HG03565 (cell line): ENCODE results near the gene KCNQ1OT1.

Experiments used
- ATAC-seq: cut with Tn5 transposase; IDR thresholded peaks from one replicate; pipeline ENCODE4 v1.9.1; 2021; ENCODE audit warnings: mild to moderate bottlenecking, moderate library complexity; ENCODE audit not compliant: unreplicated experiment

The KCNQ1OT1 gene

DNA sequence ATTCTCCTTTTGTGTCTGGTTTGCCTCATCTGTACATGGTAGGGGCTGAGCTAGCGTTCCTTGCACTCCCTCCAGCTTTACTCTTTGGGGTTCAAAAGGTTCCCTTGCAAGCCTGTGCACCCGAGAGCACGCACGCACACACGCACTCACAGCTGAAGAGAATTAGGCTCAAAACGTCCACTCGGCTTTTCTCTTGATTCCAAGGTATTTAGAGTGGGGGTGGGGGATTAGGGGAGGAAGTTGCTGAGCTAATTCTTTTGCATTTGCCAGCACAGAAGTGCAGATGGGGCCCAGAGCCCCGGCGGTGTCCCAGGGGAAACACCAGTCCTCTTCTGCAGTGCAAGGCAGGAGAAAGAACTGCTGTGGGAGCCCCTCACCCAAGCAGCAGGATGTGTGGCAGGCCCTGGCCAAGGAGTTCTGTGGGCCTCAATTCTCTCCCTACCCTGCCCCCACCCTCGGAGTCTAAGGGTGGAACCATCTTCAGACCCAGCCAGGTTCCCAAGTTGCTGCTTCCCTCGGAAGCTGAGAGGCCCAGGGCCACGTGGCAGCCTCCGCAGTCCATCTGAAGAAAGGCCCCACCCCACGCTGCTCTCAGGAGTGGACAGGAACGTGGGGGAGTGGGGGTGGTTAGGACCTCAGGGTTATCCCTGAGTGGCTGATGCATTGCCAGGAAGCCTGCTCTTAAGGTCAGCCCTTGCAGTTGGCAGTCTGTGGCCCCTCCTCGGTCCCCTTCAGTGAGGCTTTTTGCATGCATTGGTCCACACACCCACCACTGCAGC, 3.8 kb upstream of the KCNQ1OT1 start:
- ATAC-seq = no peak

DNA sequence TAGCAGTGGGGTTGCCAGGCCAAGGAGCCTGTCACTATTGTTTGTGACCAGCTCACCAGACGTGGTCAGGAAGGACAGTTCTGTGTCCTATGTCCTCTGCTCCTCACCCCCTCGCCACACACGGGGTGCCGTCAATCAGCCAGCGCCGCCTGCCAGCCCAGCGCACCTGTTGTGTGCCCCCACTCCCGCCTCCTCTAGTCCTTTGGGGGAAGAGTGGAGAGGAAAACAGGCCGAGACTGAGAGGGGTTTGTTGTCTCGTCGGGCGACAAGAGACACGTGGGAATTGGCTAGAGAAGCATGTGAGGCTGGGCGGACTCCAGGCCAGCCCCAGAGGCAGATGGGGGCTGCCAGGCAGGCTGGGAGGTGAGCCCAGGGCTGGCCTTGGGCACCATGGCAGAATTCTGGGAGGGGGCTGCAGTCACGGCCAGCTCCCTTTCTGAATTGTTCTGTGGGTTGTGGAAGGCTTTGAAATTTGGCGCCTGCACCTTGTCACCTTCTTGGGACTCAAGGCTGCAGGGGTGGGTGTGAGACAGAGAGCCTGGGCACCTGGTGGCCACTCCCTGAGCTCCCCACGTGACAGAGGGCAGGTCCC, 3.1 kb upstream of the KCNQ1OT1 start:
- no peak for ATAC-seq

DNA sequence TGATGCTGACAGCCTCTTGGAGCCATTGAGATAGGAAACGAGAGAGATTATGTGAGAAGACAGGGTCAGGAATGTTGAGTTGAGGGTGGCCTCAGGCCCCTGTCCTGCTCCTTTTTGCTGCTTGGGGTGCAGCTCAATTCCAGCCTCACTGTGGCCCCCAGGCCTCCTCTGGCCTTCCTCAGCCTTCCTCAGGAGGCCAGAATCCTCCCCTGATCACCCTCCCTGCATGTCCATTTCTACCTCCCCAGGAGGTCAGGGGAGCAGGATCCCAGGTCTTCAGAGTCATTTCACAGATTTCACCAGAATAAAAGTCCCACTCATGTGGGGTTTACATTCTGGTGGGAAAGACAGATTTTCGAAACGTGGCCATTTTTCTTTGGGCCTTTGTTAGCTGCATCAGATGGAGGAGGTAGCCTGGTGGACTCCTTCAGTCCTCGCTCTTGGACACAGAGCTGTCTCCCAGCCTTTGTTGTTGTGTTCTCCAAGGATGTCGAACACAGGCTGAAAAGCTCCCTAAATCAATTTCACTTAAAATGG, 2.2 kb upstream of the KCNQ1OT1 start:
- no peak for ATAC-seq

DNA sequence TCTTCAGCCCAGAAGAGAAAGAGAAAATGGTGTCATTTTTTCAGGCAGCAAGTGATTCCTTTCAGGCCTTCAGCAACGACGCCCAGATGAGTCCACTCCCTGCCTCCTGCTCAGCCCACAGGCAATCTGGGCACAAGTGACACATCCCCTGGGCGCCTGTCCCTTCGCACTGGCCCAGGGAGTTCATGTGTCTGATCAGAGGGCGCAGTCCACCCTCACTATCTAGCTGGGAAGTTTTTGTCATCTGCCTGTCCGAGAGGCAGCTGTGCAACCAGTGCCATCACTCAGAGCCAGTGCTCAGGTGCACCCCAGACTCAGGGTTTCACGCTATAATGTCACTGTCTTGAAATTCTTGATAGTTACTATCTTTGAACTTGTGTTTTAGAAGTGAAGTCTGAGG, 1.4 kb upstream of the KCNQ1OT1 start:
- ATAC-seq = no peak

DNA sequence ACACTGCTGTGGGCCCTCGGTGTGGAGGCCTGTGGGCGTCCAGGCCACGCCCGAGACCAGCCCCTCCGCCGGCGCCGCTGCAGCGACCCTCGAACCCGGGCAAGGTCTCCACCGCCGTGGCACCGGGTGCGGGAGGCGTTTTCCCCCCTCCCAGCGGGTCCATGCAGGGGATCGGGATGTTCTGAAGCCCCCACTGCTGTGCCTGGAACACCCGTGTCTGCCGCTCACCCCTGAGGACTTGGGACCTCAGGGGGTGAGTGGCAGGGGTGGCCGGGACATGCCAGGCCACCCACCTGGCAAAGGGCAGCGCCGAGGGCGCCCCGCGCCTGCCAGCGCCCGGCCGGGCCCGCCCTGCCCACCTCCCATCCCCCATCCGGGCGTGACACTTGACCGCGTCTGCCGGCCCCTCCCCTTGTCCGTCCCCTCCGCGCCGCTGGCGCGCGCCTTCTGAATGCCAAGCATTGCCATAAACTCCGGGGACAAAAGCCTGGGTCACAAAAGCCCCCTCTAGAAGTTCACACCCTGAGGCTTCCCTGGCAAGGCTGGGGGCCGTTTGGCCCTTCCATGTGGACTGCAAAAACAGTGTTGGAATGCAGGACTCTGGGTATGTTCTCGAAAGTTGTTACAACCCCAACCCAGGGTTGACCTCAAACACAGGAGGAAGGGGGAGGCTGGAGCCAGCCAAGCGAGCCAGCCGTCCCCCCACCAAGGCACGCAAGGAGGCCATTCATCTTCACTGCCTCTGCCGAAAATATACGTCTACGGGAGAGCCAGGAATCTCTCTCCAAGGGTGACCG, 819 bp upstream of the KCNQ1OT1 start:
- ATAC-seq = no peak

DNA sequence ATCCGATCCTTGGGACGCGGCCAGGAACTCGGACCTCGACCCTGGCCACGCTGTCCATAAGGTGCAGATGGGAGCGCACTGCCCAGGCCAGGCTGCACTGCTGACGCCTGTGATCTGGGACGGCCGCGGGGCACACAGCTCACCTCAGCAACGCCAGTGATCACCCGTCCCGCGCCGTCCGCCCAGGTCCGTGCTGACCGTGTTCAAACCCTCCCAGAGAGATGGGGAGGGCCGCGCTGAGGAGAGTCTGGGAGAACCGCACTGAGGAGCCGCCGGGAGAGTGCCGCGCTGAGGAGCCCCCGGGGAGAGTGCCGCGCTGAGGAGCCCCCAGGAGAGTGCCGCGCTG, 636 bp downstream of the KCNQ1OT1 start:
- no peak for ATAC-seq

DNA sequence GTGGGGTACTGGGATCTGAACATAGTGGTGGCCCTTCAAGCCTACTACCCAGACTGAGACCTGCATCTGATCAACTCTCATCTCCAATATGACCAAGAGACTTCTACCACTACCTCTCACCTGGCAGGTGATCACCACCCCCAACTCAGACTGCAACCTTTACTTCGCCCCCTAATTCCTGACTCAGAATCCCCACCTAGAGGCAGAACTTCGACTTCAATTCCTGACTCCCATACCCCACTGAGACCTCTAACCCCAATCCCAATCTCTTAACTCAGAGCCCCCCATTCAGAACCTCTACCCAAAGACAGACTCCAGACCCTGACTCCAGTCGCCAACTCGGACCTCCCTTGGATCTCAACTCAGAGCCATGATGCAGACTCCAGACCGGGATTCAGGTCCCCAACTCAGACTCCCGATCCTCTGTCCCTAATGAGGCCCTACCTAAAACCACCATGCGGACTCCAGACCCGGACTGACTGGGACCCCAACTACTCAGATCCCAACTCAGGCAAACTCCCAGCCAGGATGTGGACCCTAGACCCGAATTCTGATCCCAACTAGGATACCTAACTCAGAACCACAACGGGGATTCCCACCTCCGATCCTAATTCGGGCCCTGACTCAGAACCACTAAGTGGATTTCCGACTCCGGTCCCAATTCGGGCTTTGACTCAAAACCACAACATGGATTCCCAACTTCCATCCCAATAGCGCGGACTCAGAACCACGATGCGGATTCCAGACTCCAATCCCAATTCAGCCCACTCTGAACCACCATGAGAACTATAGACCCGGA, 1.2 kb downstream of the KCNQ1OT1 start:
- ATAC-seq = no peak

DNA sequence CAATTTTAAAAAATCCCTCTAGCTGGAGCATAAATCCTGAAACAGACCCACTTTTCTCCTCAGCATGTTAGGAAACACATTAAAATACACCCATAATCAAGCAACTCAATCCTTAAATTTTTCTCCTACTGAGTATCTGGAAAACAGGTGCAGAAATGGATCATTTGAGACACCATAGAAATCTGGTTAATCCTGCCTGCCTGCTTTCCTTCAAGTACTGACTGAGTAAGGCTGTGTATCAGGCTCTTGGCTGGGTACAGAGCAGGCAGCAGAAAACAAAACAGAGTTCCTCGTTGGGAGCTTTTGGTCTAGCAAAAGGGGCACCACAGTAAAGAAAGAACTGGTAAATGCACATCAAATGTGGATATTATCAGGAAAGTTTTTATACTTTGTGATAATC, 1.9 kb downstream of the KCNQ1OT1 start:
- no peak for ATAC-seq

DNA sequence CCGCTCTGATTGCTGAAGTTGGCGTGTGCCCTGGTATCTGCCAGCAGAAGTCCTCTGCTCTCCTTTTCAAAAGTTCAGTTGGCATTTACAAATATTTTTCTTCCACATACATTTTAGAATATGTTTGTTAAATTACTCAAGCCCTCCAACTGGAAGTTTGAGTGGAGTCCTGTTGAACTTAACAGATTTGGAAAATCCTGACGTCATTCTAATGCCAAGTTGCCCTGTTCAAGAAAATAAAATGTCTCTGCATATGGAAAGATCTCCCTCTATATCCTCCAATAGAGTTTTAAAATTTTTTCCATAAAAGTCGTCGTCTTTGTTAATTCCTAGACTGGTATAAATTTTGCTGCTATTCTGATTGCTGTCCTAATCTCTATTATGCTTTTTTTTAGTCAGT, 3.3 kb downstream of the KCNQ1OT1 start:
- no peak for ATAC-seq

DNA sequence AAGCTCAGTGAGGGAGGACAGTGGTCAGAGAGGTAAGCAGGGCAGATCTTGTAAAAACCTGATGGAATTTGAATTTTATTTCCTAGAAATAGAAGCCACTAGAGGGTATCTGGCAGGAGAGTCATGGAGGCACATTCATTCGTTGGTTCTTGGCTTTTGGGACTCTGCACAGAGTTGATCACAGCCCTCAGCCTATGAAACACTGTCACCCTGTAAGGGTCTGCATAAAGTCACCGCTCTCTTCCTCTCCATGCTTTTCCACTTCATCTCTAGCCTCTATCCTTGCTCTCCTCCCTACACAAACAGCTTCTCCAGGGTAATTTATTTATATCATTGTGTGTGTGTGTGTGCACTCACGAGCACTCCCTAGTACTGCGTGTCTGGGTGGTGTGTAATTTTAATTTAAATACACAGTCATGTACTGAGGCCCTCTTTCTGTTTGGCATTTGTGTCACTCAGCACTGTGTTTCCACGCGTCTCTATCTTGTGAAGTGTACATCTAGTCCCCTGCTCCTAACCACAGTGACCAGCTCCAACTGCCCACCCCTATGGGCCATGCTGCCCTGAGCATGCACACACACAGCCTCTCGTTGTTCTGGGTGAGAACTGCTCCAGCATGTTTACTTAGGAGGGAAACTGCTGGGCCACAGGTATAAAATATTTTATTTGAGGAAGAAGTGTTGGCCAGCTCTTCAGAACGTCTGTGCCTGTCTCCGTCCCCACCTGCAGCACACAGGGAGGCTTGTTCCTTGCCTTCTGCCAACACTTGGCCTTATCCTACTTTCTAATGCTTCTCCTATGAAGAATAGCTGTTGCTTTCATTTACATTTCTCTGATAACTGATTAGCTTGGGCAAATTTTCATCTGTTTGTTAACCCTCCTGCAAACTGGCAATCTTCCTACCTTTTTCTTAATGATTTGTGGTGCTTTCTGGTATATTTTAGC, 4.5 kb downstream of the KCNQ1OT1 start:
- no peak for ATAC-seq

DNA sequence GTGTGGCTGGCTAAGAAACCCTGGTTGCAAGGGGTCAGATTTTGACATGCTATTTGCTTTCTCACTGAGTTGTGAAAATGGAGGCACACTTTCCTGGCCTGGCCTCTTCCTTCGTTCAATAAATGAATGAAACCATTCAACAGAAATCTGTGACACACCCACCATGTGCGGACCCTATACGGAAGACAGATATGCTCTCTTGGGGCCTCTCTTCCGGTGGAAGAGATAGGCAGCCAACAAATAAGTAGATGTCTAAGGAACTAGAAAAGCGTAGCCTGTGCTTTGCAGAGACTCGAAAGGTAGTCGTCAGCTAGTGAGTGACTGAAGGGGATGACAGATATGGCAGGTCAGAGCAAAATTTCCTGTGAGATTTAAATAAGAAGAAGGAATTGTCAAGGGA, 5.3 kb downstream of the KCNQ1OT1 start:
- no peak for ATAC-seq

DNA sequence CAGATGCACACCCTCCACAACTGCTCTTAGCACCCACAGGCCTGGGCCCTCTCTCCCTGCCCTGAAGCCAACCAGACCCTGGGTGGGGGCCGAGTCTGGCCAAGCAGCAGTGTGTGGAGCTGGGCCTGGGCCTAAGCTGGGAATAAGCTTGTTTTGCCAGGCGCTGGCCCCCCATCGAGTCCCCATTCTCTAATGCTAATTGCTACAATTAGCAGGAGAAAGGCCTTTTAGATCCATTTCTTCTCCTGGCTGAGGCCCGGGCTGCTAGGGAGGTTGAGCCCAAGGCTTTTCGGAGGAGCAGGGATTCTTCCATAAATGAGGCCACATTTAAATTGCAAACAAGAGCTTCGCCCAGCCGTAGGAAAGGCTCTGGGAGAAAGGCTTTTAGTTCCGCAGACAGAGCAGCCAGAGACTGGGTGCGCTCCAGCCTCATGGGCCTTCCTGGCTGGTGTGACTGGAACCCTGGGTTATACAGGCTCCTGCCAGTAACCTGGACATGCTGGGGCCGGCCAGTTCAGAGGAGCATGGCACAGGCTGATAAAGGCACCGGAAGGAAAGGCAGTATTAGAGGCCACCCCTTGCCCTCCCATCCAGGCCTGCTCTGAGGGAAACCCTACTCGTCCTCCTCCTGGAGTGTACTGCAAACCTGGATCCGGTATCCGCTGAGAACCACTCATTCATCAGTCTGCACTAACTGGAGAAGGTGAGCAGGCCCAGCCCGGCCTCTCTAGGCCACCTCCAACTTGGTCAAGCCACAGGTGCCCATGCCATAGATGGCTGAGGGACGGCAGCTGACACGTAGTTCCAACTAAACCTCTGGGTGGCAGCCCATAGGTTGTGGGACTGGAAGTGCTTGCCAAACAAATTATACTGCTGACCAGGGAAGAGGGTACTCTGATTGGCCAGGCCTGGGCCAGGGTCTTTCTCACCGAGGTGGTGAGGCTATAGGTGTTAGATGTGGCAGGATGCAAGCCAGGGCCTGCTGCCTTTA, 6.2 kb downstream of the KCNQ1OT1 start:
- ATAC-seq = no peak

DNA sequence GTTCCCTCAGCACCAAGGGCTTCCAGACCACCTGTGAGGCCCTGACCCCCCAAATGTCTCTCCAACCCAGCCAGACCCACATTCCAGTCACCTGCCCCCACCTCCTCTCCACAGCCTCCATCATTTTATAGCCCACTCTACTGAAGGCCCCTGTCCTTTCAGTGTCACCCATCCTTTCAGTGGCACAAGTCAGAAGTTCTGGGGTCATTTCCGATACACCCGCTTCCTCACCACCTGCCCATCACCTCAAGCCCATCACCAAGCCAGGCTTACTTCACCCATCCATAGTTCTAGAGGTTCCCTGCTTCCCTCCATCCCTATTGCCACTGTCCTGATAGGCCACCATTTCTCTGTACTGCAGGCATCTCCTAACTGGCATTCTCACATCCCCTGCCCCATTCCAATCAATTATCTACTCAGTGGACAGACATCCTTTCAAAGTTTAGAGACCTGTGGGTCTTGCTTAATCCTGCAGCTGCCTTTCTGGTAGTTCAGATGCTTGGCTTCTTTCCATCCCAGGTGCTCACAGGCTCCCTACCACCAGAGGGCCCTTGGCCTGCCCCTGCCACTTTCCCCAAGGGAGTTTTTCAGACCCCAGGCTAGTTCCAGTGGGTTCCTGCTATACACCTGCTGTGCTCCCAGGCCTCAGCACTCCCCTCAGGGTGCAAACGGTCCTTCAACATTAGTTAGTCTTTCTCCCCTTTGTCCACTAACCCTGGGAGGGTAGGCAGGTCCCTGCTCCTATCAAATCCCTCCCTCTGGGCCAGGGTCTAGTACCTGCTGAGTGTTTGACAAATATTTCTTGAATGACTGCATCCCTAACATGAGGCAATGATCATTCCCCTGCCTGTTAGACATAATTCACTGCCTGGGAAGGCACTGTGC, 7.6 kb downstream of the KCNQ1OT1 start:
- ATAC-seq = no peak

DNA sequence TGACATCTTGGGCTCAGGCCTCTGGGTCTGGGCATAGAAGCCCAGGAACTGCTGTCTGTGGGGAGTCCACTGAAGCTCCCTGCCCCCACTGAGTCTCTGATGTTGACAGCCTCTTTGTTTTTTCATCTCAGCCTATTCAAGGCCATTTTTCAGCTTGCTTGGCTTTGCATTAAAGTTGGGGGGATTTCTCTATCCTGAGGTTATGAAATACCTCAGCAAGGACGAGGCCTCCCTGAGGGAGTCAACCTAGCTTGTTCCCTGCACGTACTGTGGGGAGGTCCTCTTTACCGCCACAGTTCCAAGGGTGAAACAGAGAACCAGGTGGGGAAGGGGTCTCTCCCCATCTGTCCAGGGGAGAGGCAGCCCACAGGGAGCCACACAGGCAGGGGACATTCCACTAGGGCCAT, 8.4 kb downstream of the KCNQ1OT1 start:
- ATAC-seq = no peak

DNA sequence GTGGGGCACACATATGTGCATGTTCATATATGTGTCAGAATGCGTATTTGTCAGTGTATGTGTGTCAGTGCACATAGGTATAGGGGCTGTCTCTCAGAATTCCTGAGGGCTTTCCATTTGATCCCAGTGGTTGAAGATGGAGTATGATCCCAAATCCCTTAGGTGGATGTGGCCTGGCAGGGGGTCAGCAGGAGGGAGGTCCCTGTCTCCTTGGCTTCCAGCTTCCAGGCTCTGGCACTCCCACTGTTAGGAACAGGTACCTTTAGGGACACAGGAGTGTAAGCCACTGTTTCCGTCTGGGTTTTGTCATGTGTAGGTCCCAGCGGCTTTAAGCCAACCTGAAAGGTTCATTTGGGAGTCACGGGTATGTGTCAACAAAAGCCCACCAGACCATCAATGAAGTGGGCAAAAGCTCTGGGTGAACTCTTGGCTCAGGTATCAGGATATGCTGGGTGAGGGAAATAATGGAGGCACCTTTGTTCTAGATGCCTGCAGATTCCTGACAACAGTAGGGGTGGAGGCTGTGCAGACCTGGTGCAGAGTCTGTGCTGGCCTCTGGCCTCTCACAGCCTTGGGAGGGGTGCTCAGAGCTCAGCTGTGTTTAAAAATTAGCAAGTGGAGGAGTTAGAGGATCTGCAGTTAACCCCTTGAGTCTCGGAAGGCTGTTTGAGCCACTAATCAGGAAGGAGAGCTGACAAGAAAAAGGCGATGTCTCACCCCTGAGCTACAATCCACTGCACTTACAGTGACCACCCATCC, 9.0 kb downstream of the KCNQ1OT1 start:
- ATAC-seq = no peak

DNA sequence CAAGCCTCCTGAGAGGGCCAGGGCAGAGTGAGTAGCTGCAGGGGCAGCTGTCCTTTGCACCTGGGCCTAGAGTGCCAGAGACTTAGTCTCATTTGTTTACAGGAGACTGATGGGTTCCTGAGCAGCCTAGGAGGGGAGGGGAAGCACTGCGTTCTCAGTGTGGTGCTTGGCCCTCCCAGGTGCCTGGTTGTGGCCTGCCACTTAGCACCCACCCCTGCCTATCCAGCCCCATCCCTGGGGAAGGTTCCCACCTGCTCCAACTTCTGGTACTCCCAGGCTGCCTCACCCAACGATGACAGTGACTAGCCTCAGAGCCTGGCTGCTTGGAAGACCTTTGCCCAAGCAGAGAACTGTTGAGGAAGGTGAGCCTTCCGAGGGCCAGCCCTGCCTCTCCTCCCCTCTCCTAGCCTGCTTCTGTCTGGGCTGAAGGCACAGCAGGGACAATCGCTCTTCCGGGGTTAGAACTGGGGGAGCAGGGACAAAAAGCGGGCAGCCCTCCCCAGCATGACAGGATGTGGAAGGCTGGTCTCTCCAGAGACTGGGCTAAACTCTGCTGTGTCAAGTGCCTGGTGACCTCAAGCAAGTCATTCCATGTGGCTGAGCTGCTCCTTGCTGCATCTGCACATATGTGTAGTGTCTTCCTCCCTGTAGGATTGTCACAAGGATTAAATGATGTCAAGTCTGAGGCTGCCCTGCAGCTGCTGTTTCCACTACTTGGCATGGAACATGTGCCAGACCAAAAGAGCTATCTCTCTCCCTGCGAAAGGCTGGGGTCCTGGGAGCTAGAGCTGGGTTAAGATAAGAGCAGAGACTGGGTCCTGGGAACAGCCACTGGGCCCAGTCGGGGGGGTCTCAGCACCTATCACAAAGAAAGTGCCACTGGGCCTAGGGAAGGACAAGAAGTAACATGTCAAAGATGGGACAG, 9.9 kb downstream of the KCNQ1OT1 start:
- ATAC-seq = no peak
